ENCODE results near the gene PLCL1. TPM values are rescaled to one million over a fixed set of nuclear protein-coding genes. Genes with fewer than 3 reads are reported as not detected.

Gene PLCL1
- total RNA-seq, 2 donors from 2014 or later, result 24.9 to 27.2 TPM

- no peaks in the 10 kb centered on the region for H3K4me1 Mint-ChIP-seq
- ATAC-seq (no peak), DNase-seq (no peak)
- H3K27ac Mint-ChIP-seq, result no peak overlapping the region
- no peak overlapping the region for H3K4me3 Mint-ChIP-seq
- no peaks in the 10 kb centered on the region for H3K36me3 Mint-ChIP-seq (ENCODE audit: low read depth)
- H3K27me3 Mint-ChIP-seq, result no peaks in the 10 kb centered on the region
- no peaks in the 10 kb centered on the region for H3K9me3 ChIP-seq (ENCODE audit: control insufficient read depth, low read length, poor library complexity, severe bottlenecking)
Observed at GRCh38 chr2:198077477-198077876, 273.1 kb downstream of the PLCL1 start.

- H3K27ac Mint-ChIP-seq, result no peak overlapping the region
- H3K27me3 Mint-ChIP-seq, result no peaks in the 10 kb centered on the region
- peaks cover 8% of the 10 kb centered on the region for H3K36me3 Mint-ChIP-seq (ENCODE audit: low read depth)
- H3K4me1 Mint-ChIP-seq, result no peaks in the 10 kb centered on the region
- H3K9me3 ChIP-seq (ENCODE audit: control insufficient read depth, low read length, poor library complexity, severe bottlenecking), result no peaks in the 10 kb centered on the region
- DNase-seq, result no peak
- ATAC-seq, result no peak
- no peak overlapping the region for H3K4me3 Mint-ChIP-seq
Observed at GRCh38 chr2:198080879-198081765, 276.7 kb downstream of the PLCL1 start.

- H3K27me3 Mint-ChIP-seq, result no peaks in the 10 kb centered on the region
- H3K4me3 Mint-ChIP-seq, result no peak overlapping the region
- ATAC-seq, result no peak
- peaks cover 8% of the 10 kb centered on the region for H3K36me3 Mint-ChIP-seq (ENCODE audit: low read depth)
- H3K4me1 Mint-ChIP-seq, result no peaks in the 10 kb centered on the region
- no peak overlapping the region for H3K27ac Mint-ChIP-seq
- H3K9me3 ChIP-seq (ENCODE audit: control insufficient read depth, low read length, poor library complexity, severe bottlenecking), result no peaks in the 10 kb centered on the region
- no peak for DNase-seq
Observed at GRCh38 chr2:198084156-198084555, 279.8 kb downstream of the PLCL1 start.

GRCh38 chr2:198096002-198096401 lies 291.6 kb downstream of the PLCL1 start:
- Mint-ChIP-seq H3K27ac (no peak overlapping the region), H3K36me3 (ENCODE audit: low read depth) (peaks cover 7% of the 10 kb centered on the region), H3K27me3 (no peaks in the 10 kb centered on the region), H3K4me1 (peaks cover 2% of the 10 kb centered on the region), H3K4me3 (no peak overlapping the region)
- ATAC-seq, result no peak
- no peaks in the 10 kb centered on the region for H3K9me3 ChIP-seq (ENCODE audit: control insufficient read depth, low read length, poor library complexity, severe bottlenecking)
- no peak for DNase-seq

- no peaks in the 10 kb centered on the region for H3K27me3 Mint-ChIP-seq
- peaks cover 4% of the 10 kb centered on the region for H3K36me3 Mint-ChIP-seq (ENCODE audit: low read depth)
- no peaks in the 10 kb centered on the region for H3K9me3 ChIP-seq (ENCODE audit: control insufficient read depth, low read length, poor library complexity, severe bottlenecking)
- H3K4me1 Mint-ChIP-seq, result peaks cover 2% of the 10 kb centered on the region
- no peak overlapping the region for H3K27ac Mint-ChIP-seq
- ATAC-seq (no peak), DNase-seq (no peak)
- H3K4me3 Mint-ChIP-seq, result no peak overlapping the region
Observed at GRCh38 chr2:198096965-198097364, 292.6 kb downstream of the PLCL1 start.

- no peak for ATAC-seq
- DNase-seq, result no peak
- peaks cover 4% of the 10 kb centered on the region for H3K36me3 Mint-ChIP-seq (ENCODE audit: low read depth)
- H3K4me3 Mint-ChIP-seq, result no peak overlapping the region
- no peaks in the 10 kb centered on the region for H3K9me3 ChIP-seq (ENCODE audit: control insufficient read depth, low read length, poor library complexity, severe bottlenecking)
- H3K27me3 Mint-ChIP-seq, result no peaks in the 10 kb centered on the region
- H3K4me1 Mint-ChIP-seq, result peaks cover 2% of the 10 kb centered on the region
- H3K27ac Mint-ChIP-seq, result no peak overlapping the region
Observed at GRCh38 chr2:198097630-198098029, 293.2 kb downstream of the PLCL1 start.

- H3K4me1 Mint-ChIP-seq, result peaks cover 2% of the 10 kb centered on the region
- peaks cover 4% of the 10 kb centered on the region for H3K36me3 Mint-ChIP-seq (ENCODE audit: low read depth)
- no peak for DNase-seq
- ATAC-seq, result no peak
- H3K4me3 Mint-ChIP-seq, result no peak overlapping the region
- no peak overlapping the region for H3K27ac Mint-ChIP-seq
- no peaks in the 10 kb centered on the region for H3K27me3 Mint-ChIP-seq
- no peaks in the 10 kb centered on the region for H3K9me3 ChIP-seq (ENCODE audit: control insufficient read depth, low read length, poor library complexity, severe bottlenecking)
Observed at GRCh38 chr2:198098386-198098785, 294.0 kb downstream of the PLCL1 start.

GRCh38 chr2:198098918-198099317 lies 294.5 kb downstream of the PLCL1 start:
- Mint-ChIP-seq H3K27me3 (no peaks in the 10 kb centered on the region), H3K4me3 (no peak overlapping the region), H3K4me1 (peaks cover 2% of the 10 kb centered on the region), H3K27ac (no peak overlapping the region), H3K36me3 (ENCODE audit: low read depth) (peaks cover 4% of the 10 kb centered on the region)
- DNase-seq (no peak), ATAC-seq (no peak)
- no peaks in the 10 kb centered on the region for H3K9me3 ChIP-seq (ENCODE audit: control insufficient read depth, low read length, poor library complexity, severe bottlenecking)

GRCh38 chr2:198100346-198100745 lies 296.0 kb downstream of the PLCL1 start:
- Mint-ChIP-seq H3K4me3 (no peak overlapping the region), H3K36me3 (ENCODE audit: low read depth) (peaks cover 8% of the 10 kb centered on the region), H3K27me3 (no peaks in the 10 kb centered on the region), H3K4me1 (no peaks in the 10 kb centered on the region), H3K27ac (no peak overlapping the region)
- no peaks in the 10 kb centered on the region for H3K9me3 ChIP-seq (ENCODE audit: control insufficient read depth, low read length, poor library complexity, severe bottlenecking)
- no peak for ATAC-seq
- no peak for DNase-seq

GRCh38 chr2:198101688-198102087 lies 297.3 kb downstream of the PLCL1 start:
- no peak overlapping the region for H3K27ac Mint-ChIP-seq

GRCh38 chr2:198102120-198102519 lies 297.7 kb downstream of the PLCL1 start:
- Mint-ChIP-seq H3K27me3 (no peaks in the 10 kb centered on the region), H3K4me1 (no peaks in the 10 kb centered on the region), H3K36me3 (ENCODE audit: low read depth) (peaks cover 8% of the 10 kb centered on the region), H3K27ac (no peak overlapping the region), H3K4me3 (no peak overlapping the region)
- H3K9me3 ChIP-seq (ENCODE audit: control insufficient read depth, low read length, poor library complexity, severe bottlenecking), result no peaks in the 10 kb centered on the region
- DNase-seq (no peak), ATAC-seq (no peak)

More at GRCh38 chr2:198101688-198102087, 297.3 kb downstream of the PLCL1 start:
- H3K27me3 Mint-ChIP-seq, result no peaks in the 10 kb centered on the region
- ATAC-seq, result no peak
- no peak overlapping the region for H3K4me3 Mint-ChIP-seq
- H3K36me3 Mint-ChIP-seq (ENCODE audit: low read depth), result peaks cover 8% of the 10 kb centered on the region
- no peak for DNase-seq
- no peaks in the 10 kb centered on the region for H3K4me1 Mint-ChIP-seq
- no peaks in the 10 kb centered on the region for H3K9me3 ChIP-seq (ENCODE audit: control insufficient read depth, low read length, poor library complexity, severe bottlenecking)

- no peak overlapping the region for H3K4me3 Mint-ChIP-seq
- no peak overlapping the region for H3K27ac Mint-ChIP-seq
- no peaks in the 10 kb centered on the region for H3K9me3 ChIP-seq (ENCODE audit: control insufficient read depth, low read length, poor library complexity, severe bottlenecking)
- H3K27me3 Mint-ChIP-seq, result no peaks in the 10 kb centered on the region
- H3K4me1 Mint-ChIP-seq, result no peaks in the 10 kb centered on the region
- H3K36me3 Mint-ChIP-seq (ENCODE audit: low read depth), result peaks cover 8% of the 10 kb centered on the region
- ATAC-seq (no peak), DNase-seq (no peak)
Observed at GRCh38 chr2:198102856-198103255, 298.5 kb downstream of the PLCL1 start.

- ATAC-seq (no peak), DNase-seq (no peak)
- H3K9me3 ChIP-seq (ENCODE audit: control insufficient read depth, low read length, poor library complexity, severe bottlenecking), result no peaks in the 10 kb centered on the region
- H3K36me3 Mint-ChIP-seq (ENCODE audit: low read depth), result peaks cover 6% of the 10 kb centered on the region
- no peaks in the 10 kb centered on the region for H3K4me1 Mint-ChIP-seq
- H3K27ac Mint-ChIP-seq, result no peak overlapping the region
- H3K4me3 Mint-ChIP-seq, result no peak overlapping the region
- no peaks in the 10 kb centered on the region for H3K27me3 Mint-ChIP-seq
Observed at GRCh38 chr2:198106621-198107385, 302.4 kb downstream of the PLCL1 start.
